Measurements from ENCODE around the gene MYO5B. TPM values are rescaled to one million over a fixed set of nuclear protein-coding genes. Genes with fewer than 3 reads are reported as not detected.

Gene MYO5B
- total and polyA plus RNA-seq, 9 of the 15 experiments (the other 6 are each of a cell fraction or from before 2014, with no cell fraction given), result 0.07 to 0.42 (median 0.28) TPM

GRCh38 chr18:50092245-50092805 lies 102.6 kb downstream of the MYO5B start:
- Histone ChIP-seq H3K9me1 (ENCODE audit: control insufficient read depth, insufficient read depth, low read length) (no peaks in the 10 kb centered on the region), H3K79me2 (ENCODE audit: control insufficient read depth, insufficient read depth, low read length) (no peaks in the 10 kb centered on the region), H3K27ac (ENCODE audit: extremely low read depth, low read depth, low read length) (no peak overlapping the region), H3K36me3 (ENCODE audit: control insufficient read depth, insufficient read depth, low read length) (no peaks in the 10 kb centered on the region), H3K4me2 (ENCODE audit: insufficient read depth, low read length) (no peak overlapping the region), H4K20me1 (replicated peaks; ENCODE audit: control insufficient read depth, insufficient read depth, low read length) (no peaks in the 10 kb centered on the region), H3K27me3 (ENCODE audit: control insufficient read depth in 2 of 2, insufficient read depth in 2 of 2, low read length in 2 of 2) (no peaks in the 10 kb centered on the region), H3K9me3 (replicated peaks; ENCODE audit: control insufficient read depth, insufficient read depth, low read depth, low read length) (no peaks in the 10 kb centered on the region), H3K9ac (ENCODE audit: insufficient read depth in 1 of 2, low read depth in 2 of 2, low read length in 2 of 2) (no peak overlapping the region), H2AFZ (ENCODE audit: low read depth, low read length) (no peak overlapping the region), H3K4me3 (no peak overlapping the region), H3K4me1 (replicated peaks in 1 of 2; ENCODE audit: control insufficient read depth in 2 of 2, insufficient read depth in 2 of 2, low read length in 2 of 2) (no peaks in the 10 kb centered on the region)
- intact Hi-C loops (cut with micrococcal nuclease), result no loop called here
- DNase-seq (ENCODE audit: extremely low read depth in 1 of 4, low spot score in 3 of 4), result no peak
- ATAC-seq, result no peak
- 0% methylated on average over 3 of the region's 3 CpGs for WGBS (ENCODE audit: insufficient coverage, low coverage, missing lambda C conversion rate)
- in situ Hi-C loops (cut with MboI), result no loop called here
- ChIA-PET CTCF (ENCODE audit: low intra/inter-chr PET ratio) (no interaction called here), POLR2A (no interaction called here)
- no peak for FAIRE-seq
- no TSS peak for BruUV-seq (replicated peaks)
- no peak for TF ChIP-seq TCF7L2 (IDR thresholded peaks at IDR 0.05; ENCODE audit: low read depth, low read length)
- no peak for TF ChIP-seq NR4A1 (CRISPR knock-in tag; IDR thresholded peaks at IDR 0.05)
- TF ChIP-seq NR4A1 (tag; IDR thresholded peaks at IDR 0.05), result no peak
- no peak for TF ChIP-seq DDX20 (tag; IDR thresholded peaks at IDR 0.05; ENCODE audit: low read depth)
- TF ChIP-seq MTF1 (CRISPR knock-in tag; IDR thresholded peaks at IDR 0.05; ENCODE audit: borderline replicate concordance), result no peak
- TF ChIP-seq, protein P1, sequence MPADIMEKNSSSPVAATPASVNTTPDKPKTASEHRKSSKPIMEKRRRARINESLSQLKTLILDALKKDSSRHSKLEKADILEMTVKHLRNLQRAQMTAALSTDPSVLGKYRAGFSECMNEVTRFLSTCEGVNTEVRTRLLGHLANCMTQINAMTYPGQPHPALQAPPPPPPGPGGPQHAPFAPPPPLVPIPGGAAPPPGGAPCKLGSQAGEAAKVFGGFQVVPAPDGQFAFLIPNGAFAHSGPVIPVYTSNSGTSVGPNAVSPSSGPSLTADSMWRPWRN (IDR thresholded peaks at IDR 0.05; ENCODE audit: low read depth), result no peak
- TF ChIP-seq RBM15 (IDR thresholded peaks at IDR 0.05; ENCODE audit: insufficient read depth, low read length), result no peak
- TF ChIP-seq, protein P2, sequence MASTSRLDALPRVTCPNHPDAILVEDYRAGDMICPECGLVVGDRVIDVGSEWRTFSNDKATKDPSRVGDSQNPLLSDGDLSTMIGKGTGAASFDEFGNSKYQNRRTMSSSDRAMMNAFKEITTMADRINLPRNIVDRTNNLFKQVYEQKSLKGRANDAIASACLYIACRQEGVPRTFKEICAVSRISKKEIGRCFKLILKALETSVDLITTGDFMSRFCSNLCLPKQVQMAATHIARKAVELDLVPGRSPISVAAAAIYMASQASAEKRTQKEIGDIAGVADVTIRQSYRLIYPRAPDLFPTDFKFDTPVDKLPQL (IDR thresholded peaks at IDR 0.05; ENCODE audit: extremely low read depth, insufficient read length), result no peak
- no peak for TF ChIP-seq EWSR1 (IDR thresholded peaks at IDR 0.05; ENCODE audit: borderline replicate concordance, low read depth, partially characterized antibody)
- no peak for TF ChIP-seq ELF4 (CRISPR knock-in tag; IDR thresholded peaks at IDR 0.05)
- TF ChIP-seq ZBTB17 (CRISPR knock-in tag; IDR thresholded peaks at IDR 0.05), result no peak
- TF ChIP-seq MEF2A (IDR thresholded peaks at IDR 0.05; ENCODE audit: control insufficient read depth, low read depth, low read length), result no peak
- TF ChIP-seq ARID1B (IDR thresholded peaks at IDR 0.05), result no peak
- TF ChIP-seq KDM4B (IDR thresholded peaks at IDR 0.05; ENCODE audit: borderline replicate concordance in 2 of 2, low read depth in 1 of 2), result no peak
